HG03045 (cell line): ENCODE measurements around the gene TCF23.
"Not testable (repeated sequence)": the region's sequence is repeated elsewhere in the genome, so short reads cannot be mapped to it uniquely, and the experiment has no call there.

Source experiments
- ATAC-seq: cut with Tn5 transposase; IDR thresholded peaks from one replicate; pipeline ENCODE4 v1.9.1; 2021; ENCODE audit warnings: mild to moderate bottlenecking, moderate library complexity; ENCODE audit not compliant: unreplicated experiment

Gene TCF23

DNA sequence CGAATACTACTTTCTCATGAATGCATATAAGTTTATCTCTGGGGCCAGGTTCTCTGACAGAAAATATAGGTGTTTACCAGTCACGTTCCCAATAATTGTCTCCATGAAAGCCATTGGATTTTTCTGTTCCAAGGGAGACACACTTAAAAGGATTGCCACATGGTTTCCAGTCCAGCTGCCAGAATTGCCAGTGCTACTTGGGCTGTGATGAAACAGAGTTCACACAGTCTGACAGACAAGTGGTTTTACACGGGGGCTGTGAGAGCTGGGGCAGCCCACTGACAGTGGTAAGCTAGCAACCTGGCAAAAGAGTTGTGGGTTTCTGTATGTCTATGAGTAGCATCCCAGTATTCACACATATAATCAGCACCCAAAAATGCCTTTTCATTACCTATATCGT lies 35.3 kb downstream of the TCF23 start:
- no peak for ATAC-seq

DNA sequence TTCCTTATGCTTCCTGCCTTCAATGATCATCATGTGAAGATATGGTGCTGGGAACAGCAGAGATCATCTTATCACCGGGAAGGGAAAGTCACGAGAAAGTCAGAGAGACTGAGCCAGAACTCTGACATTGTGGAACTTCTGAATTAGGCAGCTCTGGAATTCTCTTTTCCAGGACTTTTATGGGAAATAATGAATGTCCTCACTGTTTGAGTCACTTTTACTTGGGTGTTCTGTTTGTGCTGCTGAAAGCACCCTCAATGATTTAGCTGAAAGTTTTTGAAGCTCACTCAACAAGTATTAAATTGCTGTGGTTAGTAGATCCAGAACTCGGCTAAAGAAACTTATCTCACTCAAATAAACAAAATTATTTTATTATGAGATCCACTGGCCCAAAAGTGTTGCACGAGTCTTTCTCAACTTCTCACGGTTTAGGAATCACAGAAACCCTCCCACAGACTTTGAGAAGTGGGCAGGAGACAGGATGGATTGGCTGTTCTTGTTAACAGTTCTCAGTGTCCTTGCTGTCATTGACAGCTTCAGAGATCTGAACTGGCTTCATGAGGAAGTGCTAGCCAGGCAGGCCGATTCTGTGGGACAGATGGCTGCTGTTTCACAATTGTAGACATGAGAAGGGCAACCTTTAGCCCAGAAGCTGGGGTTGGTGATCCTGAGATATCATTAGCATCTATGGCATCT lies 36.7 kb downstream of the TCF23 start:
- ATAC-seq = no peak

DNA sequence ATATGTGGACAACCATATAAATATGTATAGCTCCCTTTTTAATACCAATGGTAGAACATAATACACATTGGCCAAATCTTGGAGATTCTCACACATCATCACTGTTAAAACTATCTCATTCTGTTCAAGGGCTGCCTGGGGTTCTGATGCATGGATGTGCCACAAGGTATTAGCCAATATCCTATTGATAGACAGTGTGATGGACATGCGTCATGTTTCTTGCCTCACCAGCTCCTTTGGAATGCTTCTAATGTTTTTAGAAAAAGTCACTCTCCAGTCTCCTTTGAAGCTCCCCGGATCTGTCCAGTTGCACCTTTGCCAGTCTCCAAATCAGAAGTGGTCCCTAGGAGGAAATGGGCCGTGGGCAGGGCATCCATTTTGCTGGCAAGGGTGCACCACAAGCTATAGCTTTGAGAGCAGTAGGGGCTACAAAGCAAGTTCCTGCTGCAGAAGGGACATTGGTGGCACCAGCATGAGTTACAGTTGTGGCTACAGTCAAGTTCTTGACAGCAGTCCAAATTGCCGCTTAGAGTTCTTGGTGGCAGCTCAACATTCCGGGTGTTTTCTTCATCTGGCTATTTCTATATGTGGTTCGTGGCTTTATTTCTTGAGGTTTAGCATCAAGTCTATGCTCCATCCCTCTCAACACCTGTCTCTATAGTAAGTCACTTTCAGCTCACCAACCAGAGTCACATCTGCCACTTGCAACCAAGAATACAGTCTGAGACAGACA lies 38.0 kb downstream of the TCF23 start:
- no peak for ATAC-seq

DNA sequence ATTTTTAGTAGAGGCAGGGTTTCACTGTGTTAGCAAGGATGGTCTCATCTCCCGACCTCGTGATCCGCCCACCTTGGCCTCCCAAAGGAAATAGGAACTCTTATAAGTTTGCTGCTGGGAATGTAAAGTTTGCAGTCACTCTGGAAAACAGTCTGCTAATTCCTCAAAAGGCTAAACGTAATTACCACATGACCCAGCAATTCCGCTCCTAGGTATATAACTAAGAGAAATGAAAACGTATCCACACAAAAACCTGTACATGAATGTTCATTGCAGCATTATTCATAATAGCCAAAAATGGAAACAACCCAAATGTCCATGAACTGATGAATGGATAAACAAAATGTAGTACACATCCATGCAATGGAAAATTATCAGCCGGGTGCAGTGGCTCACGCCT lies 41.2 kb downstream of the TCF23 start:
- no peak for ATAC-seq

DNA sequence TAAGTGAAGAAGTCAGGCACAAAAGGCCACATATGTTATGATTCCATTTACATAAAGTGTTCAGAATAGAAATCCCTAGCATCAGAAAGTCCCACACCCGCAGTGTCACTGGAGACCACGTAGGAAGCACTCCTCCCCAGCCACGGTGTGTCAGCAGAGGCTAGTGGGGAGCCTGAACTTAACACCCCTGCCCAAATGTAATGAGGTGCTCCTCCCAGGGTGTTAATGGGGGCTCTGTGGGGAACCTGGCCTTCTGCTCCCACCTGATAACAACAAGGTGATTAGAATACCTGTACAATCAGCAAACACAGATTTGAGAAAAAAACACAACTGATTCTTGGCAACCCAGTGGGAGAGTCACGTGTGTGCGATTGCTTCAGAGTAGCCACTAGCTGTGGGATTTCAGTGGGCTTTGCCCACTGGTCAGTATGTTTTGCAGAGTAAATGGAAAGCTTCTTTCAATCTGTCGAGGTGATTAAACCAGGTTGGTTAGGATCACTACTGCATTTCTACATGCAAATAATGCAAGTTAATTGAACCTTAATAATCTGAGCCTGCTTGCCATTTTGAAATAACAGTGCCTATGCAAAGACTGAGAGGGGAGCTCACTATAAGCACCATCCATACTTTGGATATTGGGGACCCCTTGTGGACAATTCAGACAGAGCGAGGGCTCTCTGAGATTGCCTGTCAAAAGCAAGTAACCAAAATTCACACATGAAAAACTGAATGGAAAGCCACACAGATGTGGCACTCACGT lies 42.4 kb downstream of the TCF23 start:
- ATAC-seq = no peak

DNA sequence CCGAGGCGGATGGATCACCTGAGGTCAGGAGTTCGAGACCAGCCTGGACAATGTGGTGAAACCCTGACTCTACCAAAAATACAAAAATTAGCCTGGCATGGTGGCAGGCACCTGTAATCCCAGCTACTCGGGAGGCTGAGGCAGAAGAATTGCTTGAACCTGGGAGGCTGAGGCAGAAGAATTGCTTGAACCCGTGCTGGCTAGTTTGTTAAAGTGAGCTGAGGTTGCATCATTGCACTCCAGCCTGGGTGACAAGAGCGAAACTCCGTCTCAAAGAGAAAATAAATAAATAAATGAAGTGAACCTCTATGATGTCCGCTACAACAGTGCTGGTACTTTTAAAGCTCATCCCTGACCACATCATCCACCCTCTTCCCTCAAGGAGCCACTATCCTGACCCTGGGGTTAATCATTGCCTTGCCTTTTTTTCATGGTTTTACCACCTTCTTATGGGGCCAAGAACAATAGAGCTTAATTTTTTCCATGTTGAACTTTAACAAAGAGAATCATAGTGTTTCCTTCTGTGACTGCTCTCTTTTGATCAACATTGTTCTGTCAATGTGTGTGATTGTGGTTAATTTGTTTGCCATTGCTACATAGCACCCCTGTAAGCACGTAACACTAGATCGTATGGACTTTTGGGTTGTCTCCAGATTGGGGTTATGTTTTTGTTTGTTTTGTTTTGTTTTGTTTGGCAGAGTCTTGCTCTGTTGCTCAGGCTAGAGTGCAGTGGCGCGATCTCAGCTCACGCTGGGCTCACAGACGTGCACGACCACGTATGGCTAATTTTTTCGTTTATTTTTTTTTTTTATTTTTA lies 45.9 kb downstream of the TCF23 start:
- ATAC-seq = no peak

DNA sequence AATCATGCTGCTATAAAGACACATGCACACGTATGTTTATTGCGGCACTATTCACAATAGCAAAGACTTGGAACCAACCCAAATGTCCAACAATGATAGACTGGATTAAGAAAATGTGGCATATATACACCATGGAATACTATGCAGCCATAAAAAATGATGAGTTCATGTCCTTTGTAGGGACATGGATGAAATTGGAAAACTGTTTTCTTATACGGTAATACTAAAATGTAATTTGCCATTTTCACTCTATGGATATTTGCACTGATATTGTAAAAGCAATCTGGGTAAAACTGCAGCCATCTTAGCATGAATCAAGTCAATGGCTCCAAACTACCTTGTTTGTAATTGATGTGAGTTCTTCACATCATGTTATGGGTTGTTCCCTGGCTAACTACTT lies 47.0 kb downstream of the TCF23 start:
- ATAC-seq = not testable (repeated sequence)

DNA sequence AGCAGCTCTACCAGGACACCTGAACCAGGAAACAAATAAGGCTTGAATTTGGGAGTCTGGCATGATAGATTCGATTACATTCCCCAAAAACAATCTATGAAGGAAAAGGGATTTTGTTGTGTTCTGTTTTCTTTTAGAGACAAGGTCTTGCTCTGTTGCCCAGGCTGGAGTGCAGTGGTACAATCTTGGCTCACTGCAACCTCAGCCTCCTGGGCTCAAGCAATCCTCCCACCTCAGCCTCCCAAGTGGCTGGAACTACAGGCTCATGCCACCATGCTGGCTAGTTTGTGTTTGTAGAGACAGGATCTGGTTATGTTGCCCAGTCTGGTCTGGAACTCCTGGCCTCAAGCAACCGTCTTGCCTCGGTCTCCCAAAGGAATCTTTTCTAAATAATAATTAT lies 49.3 kb downstream of the TCF23 start:
- not testable (repeated sequence) for ATAC-seq

DNA sequence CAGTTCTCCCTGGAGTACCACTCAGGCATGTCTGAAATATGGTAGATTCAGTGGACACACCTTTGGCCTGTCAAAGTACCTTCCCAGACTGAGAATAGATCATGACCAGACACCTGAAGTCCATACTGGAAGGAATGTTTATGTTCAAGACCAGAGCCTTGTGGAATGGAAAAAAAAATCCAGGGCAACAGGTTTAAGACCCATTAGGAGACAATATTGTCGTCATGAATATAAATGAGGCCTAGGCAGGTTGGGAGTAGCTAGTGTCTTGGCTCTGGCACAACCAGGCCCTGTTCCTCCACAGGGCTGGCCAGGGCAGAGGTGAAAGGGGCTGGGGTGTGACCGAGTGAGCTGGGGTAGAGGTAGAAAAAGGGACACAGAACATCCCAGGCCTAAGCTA lies 49.8 kb downstream of the TCF23 start:
- no peak for ATAC-seq

DNA sequence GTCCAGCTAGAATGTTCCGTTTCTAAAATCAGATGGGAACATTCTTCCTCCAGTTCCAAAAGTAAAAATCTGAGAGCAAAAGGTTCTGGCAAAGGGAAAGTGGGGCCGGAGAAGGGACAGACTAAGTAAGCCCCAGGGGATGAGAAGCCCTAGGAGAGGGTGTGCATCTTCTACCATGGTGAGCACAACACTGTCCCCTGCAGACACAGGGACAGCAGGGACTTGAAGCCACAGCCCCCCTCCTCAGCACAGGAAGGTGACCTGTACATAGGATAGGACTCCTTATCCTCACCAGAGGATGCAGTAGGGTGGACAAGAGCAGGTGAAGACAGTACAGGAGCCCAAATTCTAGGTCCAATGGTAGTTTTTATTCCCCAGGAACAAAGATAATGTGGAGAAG lies 50.4 kb downstream of the TCF23 start:
- ATAC-seq = no peak

DNA sequence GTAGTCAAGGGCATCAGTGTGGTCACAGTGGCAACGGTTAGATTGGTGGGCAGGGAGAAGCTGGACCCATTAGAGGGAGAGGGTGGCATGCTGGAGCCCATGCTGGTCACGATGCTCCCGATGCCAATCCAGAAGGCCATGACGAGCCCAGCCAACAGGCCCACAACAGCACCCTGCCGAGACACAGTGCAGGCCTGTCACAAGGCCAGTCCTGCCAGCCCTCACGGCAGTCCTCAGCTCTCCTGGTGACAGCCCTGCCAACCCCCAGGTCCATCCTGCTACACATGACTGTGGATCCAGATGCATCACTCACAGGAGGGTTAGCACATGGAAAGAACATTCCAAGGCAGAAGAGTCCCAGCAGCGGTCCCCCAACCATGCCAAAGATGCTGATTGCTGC lies 52.9 kb downstream of the TCF23 start:
- no peak for ATAC-seq

DNA sequence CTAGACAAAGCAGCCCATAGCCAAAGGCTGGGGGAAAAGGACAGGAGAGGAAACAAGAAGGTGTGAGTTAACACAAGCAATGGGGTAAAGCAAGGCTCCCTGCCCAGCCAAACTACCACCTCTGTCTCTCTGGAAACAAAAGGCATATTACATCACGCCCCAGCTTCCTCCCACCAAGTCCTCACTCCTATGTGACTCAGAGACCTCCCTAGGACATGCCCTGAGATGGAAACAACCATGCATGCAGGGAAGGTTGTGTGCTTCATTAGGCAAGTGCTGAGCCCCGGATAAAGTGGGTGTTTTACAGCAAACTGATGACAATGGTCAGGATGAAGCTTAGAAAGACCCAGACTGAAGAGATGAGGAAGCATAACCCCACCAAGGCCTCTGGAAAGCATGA lies 54.0 kb downstream of the TCF23 start:
- ATAC-seq = no peak

DNA sequence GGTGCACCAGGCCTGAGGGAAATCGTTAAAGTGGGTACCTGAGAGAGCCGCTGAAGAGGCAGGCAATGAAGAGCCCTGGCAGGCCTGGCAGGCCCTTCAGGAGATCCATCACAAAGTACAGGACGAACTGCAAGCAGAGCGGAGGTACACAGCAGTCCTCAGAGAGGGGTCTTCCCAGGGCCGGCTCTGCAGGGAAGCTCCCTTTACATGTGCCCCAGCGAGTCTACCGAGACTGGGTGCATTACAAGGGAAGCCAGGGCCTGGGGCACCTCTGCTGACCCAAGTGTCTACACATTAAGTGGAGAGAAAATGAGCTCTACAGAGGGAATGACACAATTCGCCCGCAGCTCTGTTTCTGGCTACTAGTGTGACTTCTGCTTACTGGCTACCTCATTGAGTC lies 54.9 kb downstream of the TCF23 start:
- ATAC-seq = no peak

DNA sequence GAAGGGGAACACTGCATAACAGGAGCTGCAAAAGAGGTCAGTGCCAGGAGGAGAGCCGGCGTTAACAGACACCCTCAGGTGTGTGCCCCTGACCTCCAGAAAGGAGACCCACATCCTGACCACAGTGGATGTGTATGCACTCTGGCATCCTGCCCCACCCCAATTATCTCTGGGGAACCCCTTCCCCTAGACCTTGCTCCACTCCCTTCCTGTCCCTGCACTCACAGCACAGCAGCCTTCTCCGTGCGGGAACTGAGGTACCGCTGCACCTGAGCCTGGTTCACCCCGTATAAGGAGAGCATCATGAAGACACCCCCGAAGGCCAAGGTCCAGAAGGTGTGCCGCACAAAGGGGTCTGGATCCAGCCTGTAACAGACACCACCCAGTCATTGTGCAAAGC lies 55.8 kb downstream of the TCF23 start:
- no peak for ATAC-seq

DNA sequence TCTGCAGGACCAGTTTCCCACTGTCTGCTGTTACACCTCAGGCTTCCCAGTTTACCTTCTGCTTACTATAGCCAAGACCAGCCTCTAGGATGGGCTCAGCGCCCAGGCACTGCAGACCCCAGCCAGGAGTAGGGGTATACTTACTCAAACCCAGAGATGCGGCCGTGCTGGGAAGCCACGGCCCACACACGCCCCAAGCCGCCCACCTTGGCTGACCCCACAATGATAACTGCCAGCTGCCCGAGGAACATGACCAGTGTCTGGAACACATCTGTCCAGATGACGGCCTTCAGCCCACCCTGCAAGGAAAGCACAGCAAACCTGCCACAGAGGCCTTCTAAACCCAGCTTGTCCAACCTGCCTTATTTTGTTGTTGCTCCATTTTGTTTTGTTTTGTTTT lies 56.4 kb downstream of the TCF23 start:
- no peak for ATAC-seq

DNA sequence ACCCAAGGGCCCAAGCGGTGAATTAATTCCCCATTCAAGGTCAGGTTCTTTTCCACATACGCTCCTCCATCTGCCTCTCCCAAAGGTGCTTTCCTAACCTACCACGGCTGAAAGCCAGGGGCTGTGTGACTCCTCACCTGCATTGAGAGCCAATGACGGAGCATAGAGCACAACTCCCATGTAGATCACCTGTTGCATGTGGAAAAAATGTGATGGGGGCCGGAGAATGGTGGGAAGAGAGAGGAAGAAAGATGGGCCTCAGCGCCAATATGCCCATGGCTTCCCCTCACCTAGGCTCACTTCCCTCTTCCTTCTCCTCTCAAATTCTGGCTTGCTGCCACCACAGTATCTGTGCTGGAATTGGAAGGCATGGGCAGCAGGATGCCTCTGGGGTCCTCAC lies 57.5 kb downstream of the TCF23 start:
- no peak for ATAC-seq
